Left ventricle myocardium inferior (tissue), 1 donor: Measurements from ENCODE around the gene CD96. TPM values are rescaled to one million over a fixed set of nuclear protein-coding genes. Genes with fewer than 3 reads are reported as not detected.

Source experiments
- DNase-seq: peaks from one replicate; pipeline ENCODE4 v3.0.0-alpha.2; 2020
- H3K27ac ChIP-seq: fragments of 200-600 bp; replicated peaks from 2 replicates; pipeline ENCODE4 v1.8.0; 2021
- H3K27me3 ChIP-seq: fragments of 200-600 bp; 2 replicates; pipeline ENCODE4 v1.8.0; 2021; ENCODE audit warnings: low read depth
- H3K36me3 ChIP-seq: fragments of 200-600 bp; 2 replicates; pipeline ENCODE4 v1.8.0; 2021
- H3K4me1 ChIP-seq: fragments of 200-600 bp; 2 replicates; pipeline ENCODE4 v1.8.0; 2021
- H3K4me3 ChIP-seq: fragments of 200-600 bp; 2 replicates; pipeline ENCODE4 v1.8.0; 2021; ENCODE audit warnings: mild to moderate bottlenecking, moderate library complexity
- H3K9me3 ChIP-seq: fragments of 200-600 bp; replicated peaks from 2 replicates; pipeline ENCODE4 v1.8.0; 2021
- CTCF ChIP-seq: fragments of 200-600 bp; IDR thresholded peaks from 2 replicates; pipeline ENCODE4 v1.8.0; 2021; ENCODE audit warnings: antibody characterized with exemption, mild to moderate bottlenecking, borderline replicate concordance
- intact Hi-C: fragments of 100-400 bp; cut with micrococcal nuclease; formaldehyde crosslinking; loops from one replicate; pipeline ENCODE4 v1.11.0; 2022
- total RNA-seq: library from RNA; stranded (reverse); fragmentation: NEBNext Ultra II Directional; extraction: Animal tissue kit (Norgen Biotek cat#: 25700); gene quantifications from one replicate; pipeline ENCODE4 v1.2.1, GENCODE V29; 2021
- donor health status: DM: no; HTN: yes; CAD: no; lungs with severe emphysema.

CD96 gene
- total RNA-seq, 1 donor from 2014 or later = 0.33 TPM

GRCh38 chr3:111652492-111653180, 110.6 kb downstream of the CD96 start:
- Histone ChIP-seq H3K36me3 (no peaks in the 10 kb centered on the region), H3K4me3 (no peak overlapping the region), H3K27me3 (peaks cover 42% of the 10 kb centered on the region), H3K27ac (no peak overlapping the region), H3K4me1 (no peaks in the 10 kb centered on the region), H3K9me3 (no peaks in the 10 kb centered on the region)
- no peak for TF ChIP-seq CTCF
- intact Hi-C loops = no loop called here
- DNase-seq = no peak

GRCh38 chr3:111653766-111654165, 111.8 kb downstream of the CD96 start:
- TF ChIP-seq CTCF = no peak
- Histone ChIP-seq H3K4me3 (no peak overlapping the region), H3K36me3 (no peaks in the 10 kb centered on the region), H3K4me1 (no peaks in the 10 kb centered on the region), H3K27me3 (peaks cover 42% of the 10 kb centered on the region), H3K27ac (no peak overlapping the region), H3K9me3 (no peaks in the 10 kb centered on the region)
- DNase-seq = no peak
- intact Hi-C loops = no loop called here

- H3K9me3 ChIP-seq = no peaks in the 10 kb centered on the region
- DNase-seq = no peak
- TF ChIP-seq CTCF = no peak
- no peak overlapping the region for H3K4me3 ChIP-seq
- H3K27ac ChIP-seq = no peak overlapping the region
- no peaks in the 10 kb centered on the region for H3K4me1 ChIP-seq
- intact Hi-C loops = no loop called here
- no peaks in the 10 kb centered on the region for H3K27me3 ChIP-seq
- H3K36me3 ChIP-seq = no peaks in the 10 kb centered on the region
Observed at GRCh38 chr3:111662012-111662411, 120.0 kb downstream of the CD96 start.

- H3K4me1 ChIP-seq = no peaks in the 10 kb centered on the region
- H3K27ac ChIP-seq = no peak overlapping the region
- H3K4me3 ChIP-seq = no peak overlapping the region
- TF ChIP-seq CTCF = no peak
- intact Hi-C loops = no loop called here
- H3K9me3 ChIP-seq = no peaks in the 10 kb centered on the region
- DNase-seq = no peak
- H3K36me3 ChIP-seq = no peaks in the 10 kb centered on the region
- no peaks in the 10 kb centered on the region for H3K27me3 ChIP-seq
Observed at GRCh38 chr3:111662907-111663306, 120.9 kb downstream of the CD96 start.

GRCh38 chr3:111666041-111666735, 124.2 kb downstream of the CD96 start:
- no peaks in the 10 kb centered on the region for H3K4me1 ChIP-seq
- no peak overlapping the region for H3K4me3 ChIP-seq
- no peaks in the 10 kb centered on the region for H3K36me3 ChIP-seq
- no peaks in the 10 kb centered on the region for H3K9me3 ChIP-seq
- no peak overlapping the region for H3K27ac ChIP-seq
- no peaks in the 10 kb centered on the region for H3K27me3 ChIP-seq
- TF ChIP-seq CTCF = no peak
- DNase-seq = no peak
- intact Hi-C loops = no loop called here
